Astrocyte (in vitro differentiated cells and primary cell): Measurements from ENCODE around the gene NCF2.

Experiments
- EZH2 ChIP-seq: IDR thresholded peaks from 2 replicates; pipeline ENCODE4 v1.6.1; 2012; ENCODE audit warnings: mild to moderate bottlenecking, low read length, inconsistent platforms; ENCODE audit not compliant: insufficient read depth
- TF ChIP-seq, protein P1 (sequence below): IDR thresholded peaks from 2 replicates; pipeline ENCODE4 v1.5.1; 2011; ENCODE audit warnings: low read depth, mild to moderate bottlenecking, inconsistent platforms, low read length, moderate library complexity; ENCODE audit not compliant: insufficient read depth

DNA sequence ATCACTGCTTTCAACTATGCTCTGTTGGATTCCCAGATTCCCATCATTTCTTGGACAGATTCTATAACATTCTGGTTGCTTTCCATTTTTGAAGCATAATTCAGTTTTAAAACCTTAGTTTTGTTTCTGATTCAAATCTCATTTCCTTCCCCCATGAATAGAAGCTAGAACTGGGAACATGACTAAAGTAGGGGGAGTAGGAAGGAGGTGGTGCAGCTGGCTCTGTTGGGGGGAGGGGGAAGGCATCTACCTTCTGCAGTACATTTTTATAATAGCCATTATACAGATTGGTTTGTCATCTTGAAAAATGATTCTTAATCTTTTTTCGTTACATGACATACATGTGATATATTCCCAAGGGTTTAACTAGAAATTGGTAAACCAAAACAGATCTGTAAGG, 69.9 kb downstream of the NCF2 start:
- TF ChIP-seq, protein P1, sequence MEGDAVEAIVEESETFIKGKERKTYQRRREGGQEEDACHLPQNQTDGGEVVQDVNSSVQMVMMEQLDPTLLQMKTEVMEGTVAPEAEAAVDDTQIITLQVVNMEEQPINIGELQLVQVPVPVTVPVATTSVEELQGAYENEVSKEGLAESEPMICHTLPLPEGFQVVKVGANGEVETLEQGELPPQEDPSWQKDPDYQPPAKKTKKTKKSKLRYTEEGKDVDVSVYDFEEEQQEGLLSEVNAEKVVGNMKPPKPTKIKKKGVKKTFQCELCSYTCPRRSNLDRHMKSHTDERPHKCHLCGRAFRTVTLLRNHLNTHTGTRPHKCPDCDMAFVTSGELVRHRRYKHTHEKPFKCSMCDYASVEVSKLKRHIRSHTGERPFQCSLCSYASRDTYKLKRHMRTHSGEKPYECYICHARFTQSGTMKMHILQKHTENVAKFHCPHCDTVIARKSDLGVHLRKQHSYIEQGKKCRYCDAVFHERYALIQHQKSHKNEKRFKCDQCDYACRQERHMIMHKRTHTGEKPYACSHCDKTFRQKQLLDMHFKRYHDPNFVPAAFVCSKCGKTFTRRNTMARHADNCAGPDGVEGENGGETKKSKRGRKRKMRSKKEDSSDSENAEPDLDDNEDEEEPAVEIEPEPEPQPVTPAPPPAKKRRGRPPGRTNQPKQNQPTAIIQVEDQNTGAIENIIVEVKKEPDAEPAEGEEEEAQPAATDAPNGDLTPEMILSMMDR, result no peak
- TF ChIP-seq EZH2, result no peak
